Small intestine (tissue), 7 donors: ENCODE data around the gene SLC5A8. TPM values are rescaled to one million over a fixed set of nuclear protein-coding genes. Genes with fewer than 3 reads are reported as not detected.

Source experiments
- DNase-seq, 2 donors: peaks; one replicate each; pipeline versions ENCODE4 v3.0.0 to v3.0.0-alpha.2; 2013
- FAIRE-seq: peaks from 2 replicates; lab custom pipeline; 2012; peaks lifted over from hg19 to GRCh38; lab: Jason Lieb, UNC
- H3K27ac ChIP-seq, 3 donors: one replicate each; pipeline ENCODE4 v1.5.1; 2013; ENCODE audit warnings: low read length in 2 of 3, mild to moderate bottlenecking in 2 of 3, control low read depth in 1 of 3, inconsistent platforms in 1 of 3, low read depth in 1 of 3, moderate library complexity in 1 of 3
- H3K27me3 ChIP-seq, 3 donors: one replicate each; pipeline ENCODE4 v1.6.1; 2013; ENCODE audit warnings: low read length in 3 of 3, inconsistent platforms in 1 of 3; ENCODE audit not compliant: control insufficient read depth in 3 of 3, insufficient read depth in 3 of 3
- H3K36me3 ChIP-seq, 3 donors: one replicate each; pipeline ENCODE4 v1.6.1; 2013; ENCODE audit warnings: low read length in 3 of 3, inconsistent platforms in 1 of 3, low read depth in 1 of 3, mild to moderate bottlenecking in 1 of 3, moderate library complexity in 1 of 3; ENCODE audit not compliant: control insufficient read depth in 3 of 3, insufficient read depth in 2 of 3
- H3K4me1 ChIP-seq, 3 donors: one replicate each; pipeline ENCODE4 v1.6.1; 2013; ENCODE audit warnings: low read length in 2 of 3, inconsistent platforms in 1 of 3, low read depth in 1 of 3, mild to moderate bottlenecking in 1 of 3, moderate library complexity in 1 of 3; ENCODE audit not compliant: control insufficient read depth in 3 of 3, insufficient read depth in 2 of 3
- H3K4me3 ChIP-seq, 3 donors: one replicate each; pipeline ENCODE4 v1.5.1; 2013; ENCODE audit warnings: low read length in 3 of 3, control low read depth in 1 of 3, inconsistent platforms in 1 of 3, low read depth in 1 of 3, mild to moderate bottlenecking in 1 of 3, moderate library complexity in 1 of 3
- H3K9me3 ChIP-seq, 2 donors: one replicate each; pipeline ENCODE4 v1.6.1; 2013; ENCODE audit warnings: low read depth in 1 of 2, low read length in 1 of 2; ENCODE audit not compliant: control insufficient read depth in 2 of 2, insufficient read depth in 1 of 2
- WGBS, 3 donors: extraction: QIAGEN DNeasy Blood & Tissue Kit; methylation state at CpG; one replicate each; pipeline ENCODE4 v1.1.7; 2013; 5-methylcytosine and 5-hydroxymethylcytosine counted together
- polyA plus RNA-seq, 4 donors: library from polyadenylated mRNA; stranded (reverse) in 3 of 4; unstranded in 1 of 4; fragments of 200-250 nt in 3 of 4; fragments of 120-200 nt in 1 of 4; gene quantifications; one replicate each; pipeline versions ENCODE4 v1.2.1 to v1.2.3, GENCODE V29; 2013
- donor health status: healthy with polysubstance abuse.
- donor health status: control.
- donor health status: control.
- donor health status: Bipolar disorder and iron deficiency.
- donor health status: healthy.

Gene SLC5A8
- polyA plus RNA-seq, 4 donors: 0.16 TPM; not detected in 3

GRCh38 chr12:101200145-101200544 is 9.9 kb downstream of the SLC5A8 start:
- H3K27ac ChIP-seq: no peak overlapping the region
- WGBS, 3 donors: 71 to 90% (median 86%) methylated on average over 2 of the region's 2 CpGs
- H3K4me1 ChIP-seq: no peaks in the 10 kb centered on the region
- H3K9me3 ChIP-seq: no peaks in the 10 kb centered on the region
- no peaks in the 10 kb centered on the region for H3K36me3 ChIP-seq
- DNase-seq: no peak
- no peak for FAIRE-seq
- H3K27me3 ChIP-seq: peaks cover 0 to 3% (median 0%) of the 10 kb centered on the region in 3 donors
- H3K4me3 ChIP-seq: no peak overlapping the region

GRCh38 chr12:101186291-101186690 is 23.7 kb downstream of the SLC5A8 start:
- no peak overlapping the region for H3K4me3 ChIP-seq
- H3K27ac ChIP-seq: no peak overlapping the region
- DNase-seq: no peak
- no peak for FAIRE-seq
- 50 to 72% (median 62%) methylated on average over 2 of the region's 2 CpGs for WGBS, 3 donors
- peaks cover 0 to 2% (median 0%) of the 10 kb centered on the region in 3 donors for H3K27me3 ChIP-seq
- no peaks in the 10 kb centered on the region for H3K4me1 ChIP-seq
- no peaks in the 10 kb centered on the region for H3K36me3 ChIP-seq
- no peaks in the 10 kb centered on the region for H3K9me3 ChIP-seq

- H3K27me3 ChIP-seq: peaks cover 0 to 2% (median 0%) of the 10 kb centered on the region in 3 donors
- 59 to 68% (median 68%) methylated on average over 2 of the region's 2 CpGs for WGBS, 3 donors
- no peak for FAIRE-seq
These were observed 28.3 kb downstream of the SLC5A8 start for GRCh38 chr12:101181776-101182175.

GRCh38 chr12:101174541-101174940 is 35.5 kb downstream of the SLC5A8 start:
- WGBS, 3 donors: 11 to 70% (median 37%) methylated on average over 3 of the region's 3 CpGs
- Histone ChIP-seq H3K4me1 (peaks cover 0 to 26% (median 0%) of the 10 kb centered on the region in 3 donors), H3K9me3 (peaks cover 0 to 5% of the 10 kb centered on the region in 2 donors), H3K36me3 (no peaks in the 10 kb centered on the region), H3K27me3 (no peaks in the 10 kb centered on the region), H3K4me3 (no peak overlapping the region), H3K27ac (peak overlapping the region in 1 of 3 donors; percentile 89)
- peak; percentile 87 to 90 for DNase-seq
- FAIRE-seq: no peak

More at GRCh38 chr12:101181776-101182175, 28.3 kb downstream of the SLC5A8 start:
- no peak overlapping the region for H3K27ac ChIP-seq
- DNase-seq: no peak
- no peaks in the 10 kb centered on the region for H3K4me1 ChIP-seq
- no peaks in the 10 kb centered on the region for H3K36me3 ChIP-seq
- H3K9me3 ChIP-seq: no peaks in the 10 kb centered on the region
- no peak overlapping the region for H3K4me3 ChIP-seq

- Histone ChIP-seq H3K27me3 (no peaks in the 10 kb centered on the region), H3K9me3 (peaks cover 0 to 5% of the 10 kb centered on the region in 2 donors), H3K4me3 (no peak overlapping the region), H3K4me1 (peaks cover 0 to 30% (median 0%) of the 10 kb centered on the region in 3 donors), H3K27ac (peak overlapping the region in 1 of 3 donors; percentile 89), H3K36me3 (no peaks in the 10 kb centered on the region)
- DNase-seq (peak; percentile 2 to 8), FAIRE-seq (no peak)
- WGBS, 3 donors: 80 to 83% (median 82%) methylated on average over 7 of the region's 7 CpGs
These were observed 36.8 kb downstream of the SLC5A8 start for GRCh38 chr12:101173197-101173749.

- Histone ChIP-seq H3K4me1 (peaks cover 0 to 30% (median 0%) of the 10 kb centered on the region in 3 donors), H3K27me3 (no peaks in the 10 kb centered on the region), H3K27ac (no peak overlapping the region), H3K36me3 (no peaks in the 10 kb centered on the region), H3K4me3 (no peak overlapping the region), H3K9me3 (peaks cover 0 to 5% of the 10 kb centered on the region in 2 donors)
- FAIRE-seq (no peak), DNase-seq (peak; percentile 9 to 20)
- 51 to 70% (median 52%) methylated on average over 5 of the region's 5 CpGs for WGBS, 3 donors
These were observed 37.7 kb downstream of the SLC5A8 start for GRCh38 chr12:101172316-101172715.

- WGBS, 3 donors: 90 to 93% (median 90%) methylated on average over 5 of the region's 5 CpGs
- Histone ChIP-seq H3K4me3 (no peak overlapping the region), H3K27me3 (peaks cover 0 to 2% (median 0%) of the 10 kb centered on the region in 3 donors), H3K9me3 (no peaks in the 10 kb centered on the region), H3K27ac (no peak overlapping the region), H3K4me1 (peaks cover 0 to 16% (median 0%) of the 10 kb centered on the region in 3 donors), H3K36me3 (no peaks in the 10 kb centered on the region)
- DNase-seq: no peak
- no peak for FAIRE-seq
These were observed 42.0 kb downstream of the SLC5A8 start for GRCh38 chr12:101168001-101168400.

- FAIRE-seq: no peak
- no peak for DNase-seq
- WGBS, 3 donors: 61 to 77% (median 68%) methylated on average over 5 of the region's 5 CpGs
- Histone ChIP-seq H3K9me3 (no peaks in the 10 kb centered on the region), H3K4me1 (peaks cover 0 to 14% (median 0%) of the 10 kb centered on the region in 3 donors), H3K27ac (no peak overlapping the region), H3K27me3 (peaks cover 0 to 2% (median 0%) of the 10 kb centered on the region in 3 donors), H3K4me3 (no peak overlapping the region), H3K36me3 (no peaks in the 10 kb centered on the region)
These were observed 43.2 kb downstream of the SLC5A8 start for GRCh38 chr12:101166866-101167265.
